T follicular helper cell (primary cell): ENCODE measurements around the gene CFH.
"Not testable (repeated sequence)": the region's sequence is repeated elsewhere in the genome, so short reads cannot be mapped to it uniquely, and the experiment has no call there.

Source experiments
- DNase-seq: peaks from one replicate; pipeline ENCODE4 v3.0.0-alpha.2; 2020; ENCODE audit warnings: low read depth
- total RNA-seq, 2 experiments: gene quantifications; one replicate each; lab custom pipeline; 2026; lab: John Stamatoyannopoulos, UW

The CFH gene
- total RNA-seq = 0.26 to 3.5 reads per million in 2 experiments

GRCh38 chr1:196651637-196652215, at the start of gene CFH:
Gene CFH (plus strand): TSS chr1:196652043. CDS start chr1:196652118, 75 bp downstream.
- no peak for DNase-seq

GRCh38 chr1:196603651-196604050, 48.2 kb upstream of the CFH start:
- DNase-seq = no peak

GRCh38 chr1:196607981-196608380, 43.9 kb upstream of the CFH start:
- no peak for DNase-seq

- DNase-seq = no peak
These were observed 43.2 kb upstream of the CFH start, which contains the start of gene KCNT2 for GRCh38 chr1:196608390-196609369. Gene KCNT2 (minus strand): TSS chr1:196608440. CDS start chr1:196608309, 131 bp downstream.

GRCh38 chr1:196609370-196609737, 42.5 kb upstream of the CFH start:
- no peak for DNase-seq

- no peak for DNase-seq
These were observed 40.0 kb upstream of the CFH start for GRCh38 chr1:196611873-196612272.

GRCh38 chr1:196619721-196620120, 32.1 kb upstream of the CFH start:
- DNase-seq = no peak

- DNase-seq = no peak
These were observed 28.8 kb upstream of the CFH start for GRCh38 chr1:196623079-196623478.

GRCh38 chr1:196628838-196629237, 23.0 kb upstream of the CFH start:
- DNase-seq = no peak

GRCh38 chr1:196637606-196638005, 14.2 kb upstream of the CFH start:
- no peak for DNase-seq

GRCh38 chr1:196638466-196638865, 13.4 kb upstream of the CFH start:
- DNase-seq = no peak

GRCh38 chr1:196639291-196639690, 12.6 kb upstream of the CFH start:
- DNase-seq = not testable (repeated sequence)

- DNase-seq = no peak
These were observed 10.9 kb upstream of the CFH start for GRCh38 chr1:196640976-196641375.

- DNase-seq = no peak
These were observed 1.9 kb upstream of the CFH start for GRCh38 chr1:196649990-196650389.

GRCh38 chr1:196650403-196650802, 1.4 kb upstream of the CFH start:
- DNase-seq = no peak

- no peak for DNase-seq
These were observed 764 bp upstream of the CFH start for GRCh38 chr1:196651079-196651478.

- no peak for DNase-seq
These were observed 2.4 kb downstream of the CFH start for GRCh38 chr1:196654271-196654670.

GRCh38 chr1:196655071-196655470, 3.2 kb downstream of the CFH start:
- no peak for DNase-seq

GRCh38 chr1:196655494-196655893, 3.7 kb downstream of the CFH start:
- no peak for DNase-seq

GRCh38 chr1:196659471-196659870, 7.6 kb downstream of the CFH start:
- no peak for DNase-seq

GRCh38 chr1:196660272-196660671, 8.4 kb downstream of the CFH start:
- DNase-seq = no peak

- DNase-seq = no peak
These were observed 9.0 kb downstream of the CFH start for GRCh38 chr1:196660852-196661251.

- no peak for DNase-seq
These were observed 9.5 kb downstream of the CFH start for GRCh38 chr1:196661345-196661744.
